Retinal pigment epithelial cell (primary cell): ENCODE measurements around the gene RIMBP3C.
"Not testable (repeated sequence)": the region's sequence is repeated elsewhere in the genome, so short reads cannot be mapped to it uniquely, and the experiment has no call there.

ENCODE experiments used
- DNase-seq: peaks from one replicate; pipeline ENCODE4 v3.0.0-alpha.2; 2010; ENCODE audit warnings: low read depth
- H3K4me3 ChIP-seq: 2 replicates; pipeline ENCODE4 v1.5.1; 2011; ENCODE audit warnings: mild to moderate bottlenecking, low read length, control low read depth, moderate library complexity

RIMBP3C gene

GRCh38 chr22:21550008-21550677 lies 1.1 kb downstream of the RIMBP3C start:
- not testable (repeated sequence) for DNase-seq, H3K4me3 ChIP-seq

GRCh38 chr22:21549558-21549957 lies 1.7 kb downstream of the RIMBP3C start:
- DNase-seq, result not testable (repeated sequence)

GRCh38 chr22:21544432-21545322 lies 6.6 kb downstream of the RIMBP3C start:
- not testable (repeated sequence) for H3K4me3 ChIP-seq, DNase-seq

More at GRCh38 chr22:21549558-21549957, 1.7 kb downstream of the RIMBP3C start:
- H3K4me3 ChIP-seq, result not testable (repeated sequence)

DNA sequence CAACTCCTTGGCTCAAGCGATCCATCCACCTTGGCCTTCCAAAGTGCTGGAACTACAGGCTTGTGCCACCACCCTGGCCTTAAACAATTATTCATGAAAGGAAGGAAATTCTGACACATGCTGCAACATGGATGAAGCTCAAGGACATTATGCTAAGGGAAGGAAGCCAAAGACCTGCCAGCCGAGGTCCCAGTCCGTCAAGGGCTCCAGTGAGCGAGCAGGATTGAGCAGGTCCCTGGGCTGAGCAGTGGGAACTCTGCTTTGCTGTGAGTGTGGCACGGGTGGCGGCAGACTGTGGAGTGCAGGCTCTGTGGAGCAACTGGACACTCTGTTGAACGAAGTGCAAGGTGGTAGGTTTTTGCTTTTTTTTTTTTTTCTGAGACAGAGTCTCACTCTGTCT lies 11.4 kb downstream of the RIMBP3C start:
- DNase-seq, H3K4me3 ChIP-seq: not testable (repeated sequence)

GRCh38 chr22:21532863-21533648 lies 18.2 kb downstream of the RIMBP3C start:
- DNase-seq, H3K4me3 ChIP-seq: not testable (repeated sequence)

GRCh38 chr22:21531525-21531924 lies 19.7 kb downstream of the RIMBP3C start:
- H3K4me3 ChIP-seq, DNase-seq: not testable (repeated sequence)

DNA sequence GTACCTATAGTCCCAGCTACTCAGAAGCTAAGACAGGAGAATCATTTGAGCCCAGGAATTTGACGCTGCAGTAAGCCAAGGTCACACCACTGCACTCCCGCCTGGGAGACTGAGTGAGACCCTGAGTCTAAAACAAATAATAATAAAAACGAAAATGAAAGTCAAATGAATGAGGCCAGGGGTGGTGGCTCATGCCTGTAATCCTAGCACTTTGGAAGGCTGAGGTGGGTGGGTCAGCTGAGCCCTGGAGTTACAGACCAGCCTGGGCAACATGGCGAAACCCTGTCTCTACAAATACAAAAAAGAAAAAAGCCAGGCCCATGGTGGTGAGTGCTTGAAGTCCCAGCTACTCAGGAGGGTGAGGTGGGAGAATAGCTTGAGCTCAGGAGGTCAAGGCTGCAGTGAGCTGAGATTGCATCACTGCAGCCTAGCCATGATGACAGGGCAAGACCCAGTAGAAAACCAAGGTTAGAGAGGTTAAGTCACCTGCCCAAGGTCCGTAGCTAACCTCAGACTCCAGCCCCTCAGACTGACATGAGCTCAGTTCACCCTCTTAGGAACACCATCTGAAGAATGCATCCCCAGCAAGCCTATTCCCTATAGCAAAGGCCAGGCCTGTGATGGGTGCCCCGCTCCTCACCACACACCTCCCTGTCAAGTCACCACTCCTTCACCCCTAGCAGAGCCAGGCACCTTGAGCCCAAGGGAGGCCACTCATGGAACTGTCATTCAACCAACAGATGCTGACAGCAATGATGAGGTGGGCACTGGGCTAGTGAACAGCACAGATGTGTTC lies 24.4 kb downstream of the RIMBP3C start:
- not testable (repeated sequence) for H3K4me3 ChIP-seq, DNase-seq

GRCh38 chr22:21516970-21517764 lies 34.1 kb downstream of the RIMBP3C start:
- DNase-seq, H3K4me3 ChIP-seq: not testable (repeated sequence)

DNA sequence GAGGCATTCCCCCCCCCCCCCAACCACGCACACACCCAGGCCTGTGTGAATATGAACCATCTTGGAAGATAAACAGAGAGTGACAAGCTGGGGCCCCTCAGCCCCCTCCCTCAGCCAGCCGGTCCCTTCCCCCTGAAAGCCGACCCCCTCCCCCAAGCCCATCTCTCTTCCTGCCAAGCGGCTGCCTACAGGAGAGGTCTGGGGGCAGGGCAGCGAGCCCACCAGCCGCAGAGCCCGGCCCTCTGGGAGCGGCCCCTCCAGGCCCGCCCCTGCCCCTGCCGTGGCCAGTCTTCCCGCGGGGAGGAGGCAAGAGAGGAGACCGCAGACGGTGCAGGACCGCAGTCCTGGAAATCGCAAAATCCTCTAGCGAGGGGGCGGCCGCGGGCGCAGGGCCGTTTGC lies 34.7 kb downstream of the RIMBP3C start:
- not testable (repeated sequence) for H3K4me3 ChIP-seq, DNase-seq

GRCh38 chr22:21515234-21515633 lies 36.0 kb downstream of the RIMBP3C start:
- DNase-seq, H3K4me3 ChIP-seq: not testable (repeated sequence)

DNA sequence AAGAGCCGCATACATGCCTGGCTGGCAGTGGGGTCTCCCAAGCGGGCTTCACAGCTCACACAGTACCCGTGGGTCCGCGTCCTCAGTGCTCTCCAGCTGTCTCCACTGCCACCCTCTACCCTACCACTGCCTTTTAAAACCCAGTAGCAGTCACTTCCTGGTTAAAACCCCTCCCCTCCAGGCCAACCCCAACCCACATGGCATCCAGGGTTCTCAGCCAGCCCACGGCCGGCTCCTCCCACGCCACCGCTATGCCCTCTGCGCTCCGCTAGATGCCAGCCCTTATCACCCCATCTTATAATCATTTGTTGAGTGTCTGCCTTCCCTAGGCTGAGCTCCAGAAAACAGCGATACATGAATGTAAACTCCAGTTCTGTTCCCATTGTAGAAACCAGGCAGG lies 37.1 kb downstream of the RIMBP3C start:
- not testable (repeated sequence) for H3K4me3 ChIP-seq, DNase-seq

GRCh38 chr22:21512022-21512421 lies 39.2 kb downstream of the RIMBP3C start:
- not testable (repeated sequence) for DNase-seq, H3K4me3 ChIP-seq

GRCh38 chr22:21510397-21510796 lies 40.9 kb downstream of the RIMBP3C start:
- not testable (repeated sequence) for DNase-seq, H3K4me3 ChIP-seq

DNA sequence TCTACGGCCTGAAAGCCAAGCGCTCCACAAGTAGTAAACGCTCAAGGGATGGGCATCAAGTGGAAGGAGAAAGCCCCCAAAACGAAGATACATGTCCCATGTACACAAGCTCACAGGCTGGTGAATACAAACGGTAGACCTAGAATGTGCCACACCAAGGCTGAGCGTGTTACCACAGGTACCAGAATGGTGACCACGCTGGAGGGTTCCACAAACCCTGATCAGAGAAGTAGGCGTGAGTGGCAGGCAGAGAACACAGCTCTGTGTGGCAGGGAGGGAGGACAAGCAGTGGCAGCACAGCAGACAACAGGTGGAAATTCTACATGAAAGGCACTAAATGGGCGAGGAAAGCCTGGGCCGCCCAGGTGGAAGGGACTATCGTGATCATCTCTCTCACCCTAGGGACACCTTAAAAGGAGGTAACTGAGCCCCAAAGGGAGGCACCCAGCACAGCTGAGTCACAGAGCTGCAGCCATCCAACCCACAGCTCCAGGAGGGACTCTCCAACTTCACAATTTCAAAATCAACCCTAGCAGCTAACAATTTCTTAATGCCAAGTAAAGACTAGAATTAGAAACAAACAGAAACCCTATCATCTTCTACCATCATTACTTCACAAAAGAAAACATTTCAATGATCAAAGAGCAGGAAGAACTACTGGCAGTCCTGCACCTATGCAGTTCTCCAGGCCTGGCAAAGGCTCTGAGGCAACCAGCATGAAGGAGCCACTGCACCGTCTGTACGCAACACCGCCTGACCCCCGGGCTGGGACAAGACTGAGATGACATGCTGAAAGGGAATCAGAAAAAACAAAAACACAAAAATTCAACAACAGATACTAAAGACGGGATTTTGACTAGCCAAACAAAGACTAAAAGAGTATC lies 51.4 kb downstream of the RIMBP3C start:
- DNase-seq, H3K4me3 ChIP-seq: not testable (repeated sequence)

DNA sequence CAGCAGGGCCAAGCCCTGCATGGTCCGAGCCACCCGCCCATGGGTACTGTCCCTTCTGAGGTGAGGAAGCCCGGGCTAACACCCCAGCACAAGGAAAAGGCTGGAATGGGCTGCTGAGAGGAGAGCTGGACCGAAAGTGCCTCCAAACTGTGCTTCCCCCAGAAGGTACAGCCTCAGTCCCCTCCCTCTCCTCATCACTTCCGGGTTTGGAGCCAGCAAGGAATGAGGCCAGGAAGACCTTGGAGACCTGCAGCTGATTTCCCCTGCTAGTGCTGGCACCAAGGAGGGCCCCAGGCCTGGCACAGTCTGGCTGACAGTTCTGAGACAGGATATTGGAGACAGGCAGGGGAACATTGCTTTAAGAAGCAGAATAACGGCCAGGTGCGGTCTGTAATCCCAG lies 52.8 kb downstream of the RIMBP3C start:
- not testable (repeated sequence) for DNase-seq

DNA sequence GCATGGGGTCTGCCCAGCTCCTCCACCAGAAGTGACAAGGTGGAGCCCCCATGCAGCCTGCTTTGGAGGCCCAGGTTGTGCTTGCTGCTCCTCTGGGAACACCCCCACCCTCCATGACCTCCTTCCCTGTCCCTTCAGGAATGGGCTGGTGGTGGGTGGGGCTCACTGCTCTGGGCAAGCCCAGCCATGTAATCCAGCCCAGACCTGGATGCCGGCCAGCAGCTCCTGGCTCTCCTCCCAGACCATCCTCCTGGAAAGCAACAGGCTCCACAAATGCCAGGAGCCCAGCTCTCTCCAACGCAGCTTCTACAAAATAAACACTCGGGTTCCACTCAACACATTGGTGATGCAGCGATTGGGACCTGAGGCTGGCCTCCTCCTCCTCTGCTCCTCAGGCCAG lies 53.3 kb downstream of the RIMBP3C start:
- not testable (repeated sequence) for H3K4me3 ChIP-seq, DNase-seq

More for the DNA sequence above, 52.8 kb downstream of the RIMBP3C start:
- not testable (repeated sequence) for H3K4me3 ChIP-seq
